B cell (primary cell): ENCODE measurements around the gene PDE6B. TPM values are rescaled to one million over a fixed set of nuclear protein-coding genes. Genes with fewer than 3 reads are reported as not detected.

Experiments used
- ATAC-seq: fragments of 200-7000 bp; cut with Tn5 transposase; one replicate; pipeline ENCODE4 v1.10.0; 2021; ENCODE audit warnings: low read depth, mild to moderate bottlenecking, moderate number of reproducible peaks, moderate library complexity
- CTCF ChIA-PET: fragments of 350-600 bp; sonication (Branson Sonifier 250); formaldehyde crosslinking; loops from one replicate; lab custom pipeline; 2021; ENCODE audit warnings: antibody characterized with exemption, inconsistent platforms; lab: Charles Lee
- POLR2A ChIA-PET: fragments of 350-600 bp; sonication (Branson Sonifier 250); formaldehyde crosslinking; loops from one replicate; lab custom pipeline; 2021; ENCODE audit warnings: antibody characterized with exemption; lab: Charles Lee
- DNase-seq: peaks from one replicate; pipeline ENCODE4 v3.0.0; 2013
- H2AFZ ChIP-seq: 2 replicates; pipeline ENCODE4 v1.6.1; 2012; ENCODE audit warnings: mild to moderate bottlenecking, low read depth, low read length; ENCODE audit not compliant: insufficient read depth, poor library complexity, severe bottlenecking
- H3K27ac ChIP-seq, 2 donors: 1 replicate in 1 of 2; 2 replicates in 1 of 2; pipeline ENCODE4 v1.5.1; 2012 to 2013; ENCODE audit warnings: low read length in 2 of 2, mild to moderate bottlenecking in 2 of 2, moderate library complexity in 1 of 2
- H3K27me3 ChIP-seq, 4 experiments: fragments of 200-600 bp in 1 of 4; sonication (generic) in 1 of 4; replicated peaks in 1 of 4; 1 replicate in 2 of 4; 2 replicates in 2 of 4; pipeline versions ENCODE4 v1.6.1 to v1.7.0; 2013 to 2016; ENCODE audit warnings: low read length in 3 of 4, mild to moderate bottlenecking in 2 of 4, mixed read lengths in 1 of 4, moderate library complexity in 1 of 4; ENCODE audit not compliant: insufficient read depth in 4 of 4, control insufficient read depth in 3 of 4; ENCODE audit errors: control extremely low read depth in 1 of 4
- H3K36me3 ChIP-seq, 2 experiments: replicated peaks in 1 of 2; 1 replicate in 1 of 2; 2 replicates in 1 of 2; pipeline versions ENCODE4 v1.6.1 to v1.7.1; 2013; ENCODE audit warnings: low read length in 1 of 2; ENCODE audit not compliant: insufficient read depth in 2 of 2, control insufficient read depth in 1 of 2; ENCODE audit errors: control extremely low read depth in 1 of 2, extremely low read depth in 1 of 2
- H3K4me1 ChIP-seq, 2 donors: fragments of 200-600 bp in 1 of 2; sonication (generic) in 1 of 2; 1 replicate in 1 of 2; 2 replicates in 1 of 2; pipeline versions ENCODE4 v1.5.1 to v1.6.1; 2013 to 2017; ENCODE audit warnings: low read length in 2 of 2; ENCODE audit not compliant: control insufficient read depth in 2 of 2, insufficient read depth in 2 of 2
- H3K4me2 ChIP-seq: replicated peaks from 2 replicates; pipeline ENCODE3; 2012; ENCODE audit warnings: mild to moderate bottlenecking, low read depth, low read length; ENCODE audit not compliant: poor library complexity, severe bottlenecking
- H3K4me3 ChIP-seq, 5 experiments: fragments of 200-600 bp in 1 of 5; sonication (generic) in 1 of 5; 1 replicate in 3 of 5; 2 replicates in 2 of 5; pipeline versions ENCODE4 v1.5.1 to v1.7.0; 2011 to 2016; ENCODE audit warnings: low read length in 4 of 5, mild to moderate bottlenecking in 4 of 5, low read depth in 2 of 5, control low read depth in 1 of 5, moderate library complexity in 1 of 5; ENCODE audit not compliant: insufficient read depth in 1 of 5; ENCODE audit errors: control extremely low read depth in 1 of 5, extremely low read depth in 1 of 5
- H3K79me2 ChIP-seq: fragments of 200-600 bp; sonication (generic); one replicate; pipeline ENCODE4 v1.6.0; 2016; ENCODE audit warnings: low read length; ENCODE audit not compliant: control insufficient read depth, insufficient read depth
- H3K9ac ChIP-seq: fragments of 200-600 bp; sonication (generic); 2 replicates; pipeline ENCODE4 v1.6.1; 2017; ENCODE audit warnings: mild to moderate bottlenecking, low read length, moderate library complexity
- H3K9me3 ChIP-seq, 3 donors: one replicate each; pipeline versions ENCODE4 v1.6.1 to v1.7.1; 2013; ENCODE audit warnings: low read length in 2 of 3; ENCODE audit not compliant: control insufficient read depth in 2 of 3, insufficient read depth in 1 of 3; ENCODE audit errors: control extremely low read depth in 1 of 3
- H4K20me1 ChIP-seq: 2 replicates; pipeline ENCODE4 v1.6.0; 2012; ENCODE audit warnings: mild to moderate bottlenecking, low read length; ENCODE audit not compliant: insufficient read depth, control insufficient read depth, poor library complexity, severe bottlenecking
- H3K27ac Mint-ChIP-seq: one replicate; pipeline ENCODE4 v1.8.0; 2021; ENCODE audit warnings: mixed read lengths
- H3K27me3 Mint-ChIP-seq: one replicate; pipeline ENCODE4 v1.8.0; 2021; ENCODE audit warnings: mixed read lengths
- H3K4me1 Mint-ChIP-seq: one replicate; pipeline ENCODE4 v1.8.0; 2021; ENCODE audit warnings: mixed read lengths
- H3K4me3 Mint-ChIP-seq: one replicate; pipeline ENCODE4 v1.8.0; 2021; ENCODE audit warnings: mixed read lengths
- H3K9me3 Mint-ChIP-seq: one replicate; pipeline ENCODE4 v1.8.0; 2022; ENCODE audit warnings: mixed read lengths; ENCODE audit not compliant: insufficient read depth
- CTCF ChIP-seq: fragments of 200-600 bp; IDR thresholded peaks from one replicate; pipeline ENCODE4 v1.8.0; 2022; ENCODE audit warnings: antibody characterized with exemption, mild to moderate bottlenecking
- EZH2 ChIP-seq: IDR thresholded peaks from 2 replicates; pipeline ENCODE4 v1.6.1; 2012; ENCODE audit warnings: borderline replicate concordance, low read depth, mild to moderate bottlenecking, moderate library complexity, low read length; ENCODE audit not compliant: insufficient read depth, poor library complexity, severe bottlenecking
- WGBS: methylation state at CpG from one replicate; pipeline ENCODE4 v1.1.5; 2013; ENCODE audit warnings: missing lambda C conversion rate; ENCODE audit not compliant: insufficient coverage; 5-methylcytosine and 5-hydroxymethylcytosine counted together
- intact Hi-C: fragments of 100-400 bp; cut with micrococcal nuclease; formaldehyde crosslinking; loops from one replicate; pipeline ENCODE4 v1.10.0; 2022
- polyA plus RNA-seq: library from polyadenylated mRNA; depleted of rRNA; stranded (reverse); fragments of >200 nt; gene quantifications from 2 replicates; pipeline ENCODE4 v1.2.3, GENCODE V29; 2012
- total RNA-seq, 2 donors: library from RNA; stranded (reverse); fragments of 120-200 nt in 1 of 2; gene quantifications; 1 replicate in 1 of 2; 2 replicates in 1 of 2; pipeline versions ENCODE4 v1.2.3 to v1.2.4, GENCODE V29; 2013 to 2022

Gene PDE6B
- total and polyA plus RNA-seq, 2 donors (not counting 1 experiment from before 2014, with no cell fraction given), result 20.0 to 25.2 TPM

- Mint-ChIP-seq H3K27me3 (peaks cover 14% of the 10 kb centered on the region), H3K9me3 (no peaks in the 10 kb centered on the region), H3K27ac (no peak overlapping the region), H3K4me3 (no peak overlapping the region), H3K4me1 (no peaks in the 10 kb centered on the region)
- no peak overlapping the region for H3K4me3 ChIP-seq
- ChIA-PET POLR2A (no interaction called here), CTCF (no interaction called here)
- intact Hi-C loops, result no loop called here
- 89% methylated on average over 12 of the region's 13 CpGs for WGBS
- no peaks in the 10 kb centered on the region for H3K4me1 ChIP-seq
- ATAC-seq (no peak), DNase-seq (no peak)
- H4K20me1 ChIP-seq, result no peaks in the 10 kb centered on the region
- no peak overlapping the region for H3K27ac ChIP-seq
- TF ChIP-seq EZH2 (no peak), CTCF (no peak)
- no peaks in the 10 kb centered on the region for H3K79me2 ChIP-seq
- no peak overlapping the region for H2AFZ ChIP-seq
- peaks cover 0 to 20% (median 0%) of the 10 kb centered on the region in 3 donors for H3K9me3 ChIP-seq
- H3K4me2 ChIP-seq, result no peak overlapping the region
- H3K9ac ChIP-seq, result no peak overlapping the region
- peaks cover 0 to 8% (median 1%) of the 10 kb centered on the region in 4 experiments for H3K27me3 ChIP-seq
- H3K36me3 ChIP-seq, result no peaks in the 10 kb centered on the region
Observed at GRCh38 chr4:649751-650310, 24.5 kb downstream of the PDE6B start.

- Histone ChIP-seq H3K27me3 (peaks cover 0 to 8% (median 1%) of the 10 kb centered on the region in 4 experiments), H3K4me3 (no peak overlapping the region), H3K27ac (no peak overlapping the region), H3K36me3 (no peaks in the 10 kb centered on the region), H3K79me2 (no peaks in the 10 kb centered on the region), H3K9me3 (peaks cover 0 to 20% (median 0%) of the 10 kb centered on the region in 3 donors), H2AFZ (no peak overlapping the region), H3K9ac (no peak overlapping the region), H3K4me1 (no peaks in the 10 kb centered on the region), H4K20me1 (no peaks in the 10 kb centered on the region), H3K4me2 (no peak overlapping the region)
- no peak overlapping the region for H3K4me3 Mint-ChIP-seq
- CTCF ChIA-PET, result no interaction called here
- peaks cover 12% of the 10 kb centered on the region for H3K27me3 Mint-ChIP-seq
- ATAC-seq, result no peak
- POLR2A ChIA-PET, result no interaction called here
- H3K4me1 Mint-ChIP-seq, result no peaks in the 10 kb centered on the region
- TF ChIP-seq CTCF (no peak), EZH2 (no peak)
- WGBS, result 90% methylated on average over 18 of the region's 18 CpGs
- no peak overlapping the region for H3K27ac Mint-ChIP-seq
- intact Hi-C loops, result no loop called here
- no peak for DNase-seq
- H3K9me3 Mint-ChIP-seq, result no peaks in the 10 kb centered on the region
Observed at GRCh38 chr4:650461-650860, 25.1 kb downstream of the PDE6B start.
